Suprapubic skin (tissue), 4 donors: Measurements from ENCODE around the gene NEUROD2. TPM values are rescaled to one million over a fixed set of nuclear protein-coding genes. Genes with fewer than 3 reads are reported as not detected.

ENCODE experiments used
- DNase-seq, 2 donors: peaks; one replicate each; pipeline ENCODE4 v3.0.0-alpha.2; 2019; ENCODE audit warnings: low spot score in 2 of 2
- H3K27ac ChIP-seq: fragments of 200-600 bp; sonication (generic); one replicate; pipeline ENCODE4 v1.5.1; 2019
- H3K27me3 ChIP-seq: fragments of 200-600 bp; sonication (generic); one replicate; pipeline ENCODE4 v1.5.1; 2019
- H3K36me3 ChIP-seq: fragments of 200-600 bp; sonication (generic); one replicate; pipeline ENCODE4 v1.5.1; 2019
- H3K4me1 ChIP-seq: fragments of 200-600 bp; sonication (generic); one replicate; pipeline ENCODE4 v1.5.1; 2019
- H3K4me3 ChIP-seq: fragments of 200-600 bp; sonication (generic); one replicate; pipeline ENCODE4 v1.5.1; 2019; ENCODE audit warnings: mild to moderate bottlenecking
- H3K9me3 ChIP-seq: fragments of 200-600 bp; sonication (generic); one replicate; pipeline ENCODE4 v1.5.1; 2019
- EP300 ChIP-seq: sonication (generic); formaldehyde crosslinking; IDR thresholded peaks from one replicate; pipeline ENCODE4 v1.6.1; 2017; ENCODE audit warnings: antibody characterized with exemption
- POLR2A ChIP-seq, 2 donors: fragments of 450-650 bp; IDR thresholded peaks; one replicate each; pipeline ENCODE4 v1.6.1; 2017; ENCODE audit warnings: antibody characterized with exemption in 2 of 2, mild to moderate bottlenecking in 2 of 2, moderate library complexity in 2 of 2
- POLR2AphosphoS5 ChIP-seq, 3 donors: sonication (generic); formaldehyde crosslinking; IDR thresholded peaks; one replicate each; pipeline ENCODE4 v1.6.1; 2017; ENCODE audit warnings: antibody characterized with exemption in 3 of 3
- WGBS: methylation state at CpG from one replicate; pipeline ENCODE4 v1.1.5; 2018; 5-methylcytosine and 5-hydroxymethylcytosine counted together
- total RNA-seq, 4 donors: library from RNA; depleted of rRNA; stranded (reverse); fragments of >200 nt; gene quantifications; one replicate each; pipeline ENCODE4 v1.1.0, GENCODE V29; 2016
- TF ChIP-seq, protein P1 (sequence below), 2 donors: fragments of 200-600 bp in 1 of 2; fragments of 450-650 bp in 1 of 2; sonication (generic) in 1 of 2; IDR thresholded peaks; one replicate each; pipeline ENCODE4 v1.5.1; 2016 to 2019; ENCODE audit warnings: antibody characterized with exemption in 2 of 2, mild to moderate bottlenecking in 1 of 2, moderate library complexity in 1 of 2

The NEUROD2 gene
- total RNA-seq, 4 donors from 2014 or later, result not detected

DNA sequence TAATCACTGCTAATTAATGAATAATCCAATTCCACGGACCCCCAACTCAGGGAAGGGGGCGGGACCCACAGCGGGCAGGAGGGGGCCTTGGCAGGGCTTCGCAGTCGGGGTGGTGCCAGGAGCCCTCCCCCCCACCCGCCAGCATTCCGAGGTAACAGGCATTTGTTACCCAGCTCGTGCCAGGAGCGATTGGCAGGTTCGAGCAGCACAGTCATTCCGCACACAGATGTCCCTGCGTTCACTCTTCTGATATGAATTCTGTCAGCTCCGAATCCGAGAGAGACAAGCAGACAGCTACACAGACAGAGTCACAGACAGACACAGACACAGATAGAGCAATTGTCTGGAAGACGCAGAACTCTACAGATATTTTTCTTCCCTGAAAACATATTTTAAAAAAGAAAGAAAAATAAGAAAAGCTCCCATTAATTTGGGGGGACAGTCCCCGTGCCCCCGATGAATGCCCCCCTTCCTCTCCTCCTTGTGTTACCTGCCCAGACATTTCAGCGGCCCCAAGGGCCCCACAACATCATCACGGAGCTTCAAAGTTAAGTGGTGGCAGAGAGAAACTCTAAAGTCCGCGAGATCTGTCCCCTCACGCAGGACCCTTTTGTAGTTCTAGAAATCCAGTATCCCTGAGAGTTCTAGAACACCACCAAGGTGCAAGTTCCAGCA is 10.2 kb downstream of the NEUROD2 start:
- H3K27ac ChIP-seq, result no peak overlapping the region
- H3K9me3 ChIP-seq, result no peaks in the 10 kb centered on the region
- no peak for DNase-seq
- H3K36me3 ChIP-seq, result no peaks in the 10 kb centered on the region
- H3K4me3 ChIP-seq, result no peak overlapping the region
- 8% methylated on average over 21 of the region's 22 CpGs for WGBS
- H3K4me1 ChIP-seq, result peaks cover 38% of the 10 kb centered on the region
- H3K27me3 ChIP-seq, result peaks cover 95% of the 10 kb centered on the region
- TF ChIP-seq POLR2AphosphoS5 (IDR thresholded peaks at IDR 0.05) (no peak), EP300 (no peak), POLR2A (IDR thresholded peaks at IDR 0.05) (no peak)
- TF ChIP-seq, protein P1, sequence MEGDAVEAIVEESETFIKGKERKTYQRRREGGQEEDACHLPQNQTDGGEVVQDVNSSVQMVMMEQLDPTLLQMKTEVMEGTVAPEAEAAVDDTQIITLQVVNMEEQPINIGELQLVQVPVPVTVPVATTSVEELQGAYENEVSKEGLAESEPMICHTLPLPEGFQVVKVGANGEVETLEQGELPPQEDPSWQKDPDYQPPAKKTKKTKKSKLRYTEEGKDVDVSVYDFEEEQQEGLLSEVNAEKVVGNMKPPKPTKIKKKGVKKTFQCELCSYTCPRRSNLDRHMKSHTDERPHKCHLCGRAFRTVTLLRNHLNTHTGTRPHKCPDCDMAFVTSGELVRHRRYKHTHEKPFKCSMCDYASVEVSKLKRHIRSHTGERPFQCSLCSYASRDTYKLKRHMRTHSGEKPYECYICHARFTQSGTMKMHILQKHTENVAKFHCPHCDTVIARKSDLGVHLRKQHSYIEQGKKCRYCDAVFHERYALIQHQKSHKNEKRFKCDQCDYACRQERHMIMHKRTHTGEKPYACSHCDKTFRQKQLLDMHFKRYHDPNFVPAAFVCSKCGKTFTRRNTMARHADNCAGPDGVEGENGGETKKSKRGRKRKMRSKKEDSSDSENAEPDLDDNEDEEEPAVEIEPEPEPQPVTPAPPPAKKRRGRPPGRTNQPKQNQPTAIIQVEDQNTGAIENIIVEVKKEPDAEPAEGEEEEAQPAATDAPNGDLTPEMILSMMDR (IDR thresholded peaks at IDR 0.05), result no peak

DNA sequence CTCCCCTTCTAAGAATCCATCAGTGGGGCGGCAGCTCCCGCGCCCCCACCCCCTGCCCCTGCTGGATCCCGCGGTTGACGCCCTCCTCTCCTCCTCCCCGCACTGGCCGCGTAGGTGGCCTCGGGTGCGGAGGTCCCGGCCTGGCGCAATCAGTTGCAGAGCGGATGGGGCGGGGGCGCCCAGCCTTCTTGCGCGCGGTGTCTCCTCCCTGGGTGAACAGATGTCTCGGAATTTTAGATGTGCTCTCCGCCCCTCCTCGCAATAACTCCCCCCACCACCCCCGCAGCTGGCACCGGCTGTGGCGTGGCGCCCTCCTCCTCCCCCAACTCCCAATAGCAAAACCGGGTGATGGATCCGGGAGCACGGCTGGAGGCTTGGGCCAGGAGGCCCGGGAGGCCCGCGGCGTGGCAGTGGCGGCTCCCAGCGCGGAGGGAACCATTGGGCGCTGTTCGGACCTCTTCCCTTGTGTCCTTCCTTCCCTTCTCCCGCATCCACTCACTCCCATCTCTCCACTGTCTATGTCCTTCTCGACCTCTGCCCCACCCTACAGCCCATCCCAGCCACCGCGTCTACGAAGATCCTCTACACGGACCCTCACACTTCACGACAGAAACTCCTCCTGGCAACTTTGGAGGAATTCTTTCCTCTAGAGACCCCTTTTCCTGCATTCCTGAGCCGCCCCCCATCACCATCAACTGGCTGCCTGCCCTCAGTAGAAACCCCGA is 11.0 kb downstream of the NEUROD2 start:
- H3K27ac ChIP-seq, result no peak overlapping the region
- 5% methylated on average over 39 of the region's 47 CpGs for WGBS
- H3K4me3 ChIP-seq, result no peak overlapping the region
- peaks cover 38% of the 10 kb centered on the region for H3K4me1 ChIP-seq
- no peaks in the 10 kb centered on the region for H3K36me3 ChIP-seq
- peaks cover 95% of the 10 kb centered on the region for H3K27me3 ChIP-seq
- TF ChIP-seq POLR2A (IDR thresholded peaks at IDR 0.05), result no peak
- TF ChIP-seq EP300, result no peak
- TF ChIP-seq POLR2AphosphoS5 (IDR thresholded peaks at IDR 0.05), result no peak
- TF ChIP-seq, protein P1 (IDR thresholded peaks at IDR 0.05), result no peak
- DNase-seq, result no peak
- H3K9me3 ChIP-seq, result no peaks in the 10 kb centered on the region

DNA sequence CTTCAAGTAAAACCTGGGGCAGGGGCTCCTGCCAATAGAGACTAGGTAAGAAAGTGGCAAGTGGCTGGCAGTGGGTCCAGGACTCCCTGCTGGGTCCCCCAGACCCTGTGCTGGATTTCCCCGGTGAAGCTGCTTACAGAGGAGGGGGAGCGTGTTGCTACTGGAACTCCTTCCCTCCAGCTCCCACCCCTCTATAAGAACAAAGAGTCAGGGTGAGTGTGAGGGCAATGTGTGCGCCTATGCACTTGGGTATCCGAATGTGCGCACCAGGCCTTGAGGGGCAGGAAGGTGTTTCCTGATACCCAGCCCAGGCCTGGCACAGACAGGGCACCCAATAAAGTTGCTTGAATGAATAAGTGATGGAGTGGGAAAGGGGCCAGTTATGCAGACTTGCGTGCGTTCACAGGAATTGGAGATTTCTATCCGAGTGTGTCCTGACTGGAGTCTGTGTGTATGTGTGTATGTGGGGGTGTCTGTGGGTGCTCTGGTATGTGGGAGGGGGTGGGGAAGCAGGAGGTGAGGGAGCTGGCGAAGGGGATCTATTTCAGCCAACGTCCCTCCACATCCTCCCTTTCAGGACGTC is 11.7 kb downstream of the NEUROD2 start:
- Histone ChIP-seq H3K4me1 (peaks cover 38% of the 10 kb centered on the region), H3K36me3 (no peaks in the 10 kb centered on the region), H3K4me3 (no peak overlapping the region), H3K27ac (no peak overlapping the region), H3K9me3 (no peaks in the 10 kb centered on the region), H3K27me3 (peaks cover 88% of the 10 kb centered on the region)
- TF ChIP-seq, protein P1 (IDR thresholded peaks at IDR 0.05), result no peak
- TF ChIP-seq EP300 (no peak), POLR2A (IDR thresholded peaks at IDR 0.05) (no peak), POLR2AphosphoS5 (IDR thresholded peaks at IDR 0.05) (no peak)
- DNase-seq, result no peak
- WGBS, result 20% methylated on average over 11 of the region's 11 CpGs

DNA sequence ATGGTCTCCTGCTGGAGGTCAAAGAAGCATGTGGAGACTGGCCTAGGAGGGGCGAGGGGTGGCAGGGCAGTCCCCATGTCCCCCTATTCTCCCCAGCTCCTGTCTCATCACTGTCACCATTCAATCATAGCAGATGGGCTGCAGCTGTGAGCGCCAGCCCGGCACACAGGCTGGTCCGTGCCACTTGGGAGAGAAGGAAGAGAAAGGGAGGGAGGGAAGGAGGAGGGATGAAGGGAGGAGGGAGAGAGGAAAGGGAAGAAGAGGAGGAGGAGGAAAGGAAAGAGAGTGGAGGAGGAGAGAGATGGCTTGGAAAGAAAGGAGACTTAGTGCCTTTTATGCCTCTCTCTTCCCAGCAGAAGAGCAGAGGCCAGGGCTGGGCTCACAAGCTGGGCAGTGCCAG is 12.4 kb downstream of the NEUROD2 start:
- no peak overlapping the region for H3K27ac ChIP-seq
- H3K9me3 ChIP-seq, result no peaks in the 10 kb centered on the region
- no peaks in the 10 kb centered on the region for H3K36me3 ChIP-seq
- no peak for TF ChIP-seq POLR2AphosphoS5 (IDR thresholded peaks at IDR 0.05)
- TF ChIP-seq, protein P1 (IDR thresholded peaks at IDR 0.05), result no peak
- no peak for TF ChIP-seq EP300
- TF ChIP-seq POLR2A (IDR thresholded peaks at IDR 0.05), result no peak
- no peak overlapping the region for H3K4me3 ChIP-seq
- peaks cover 37% of the 10 kb centered on the region for H3K4me1 ChIP-seq
- no peak for DNase-seq
- WGBS, result 11% methylated on average over 4 of the region's 4 CpGs
- H3K27me3 ChIP-seq, result peaks cover 80% of the 10 kb centered on the region

DNA sequence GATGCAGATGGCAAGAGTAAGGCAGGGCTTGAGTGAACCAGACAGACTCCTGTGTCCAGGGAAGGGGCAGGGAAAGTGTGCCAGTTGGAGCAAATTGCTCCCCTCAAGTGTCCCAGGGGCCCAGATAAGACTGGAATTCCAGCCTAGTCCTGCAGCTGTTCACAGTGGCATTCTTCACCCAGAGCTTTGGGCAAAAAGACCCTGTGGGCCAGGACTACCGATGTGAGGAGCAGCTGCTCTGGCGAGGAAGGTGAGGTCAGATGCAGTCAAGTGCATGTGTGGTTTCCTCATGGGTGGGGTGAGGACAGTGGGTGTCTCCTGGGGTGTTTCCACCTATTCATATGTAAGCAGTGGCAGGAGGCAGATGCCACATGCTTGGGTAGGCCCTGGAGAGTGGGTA is 14.3 kb downstream of the NEUROD2 start:
- TF ChIP-seq EP300, result no peak
- TF ChIP-seq, protein P1 (IDR thresholded peaks at IDR 0.05), result no peak
- no peak for TF ChIP-seq POLR2AphosphoS5 (IDR thresholded peaks at IDR 0.05)
- no peak for TF ChIP-seq POLR2A (IDR thresholded peaks at IDR 0.05)
- no peak overlapping the region for H3K4me3 ChIP-seq
- WGBS, result 77% methylated on average over 2 of the region's 2 CpGs
- peaks cover 61% of the 10 kb centered on the region for H3K27me3 ChIP-seq
- no peak overlapping the region for H3K27ac ChIP-seq
- no peaks in the 10 kb centered on the region for H3K9me3 ChIP-seq
- H3K4me1 ChIP-seq, result peaks cover 18% of the 10 kb centered on the region
- DNase-seq, result no peak
- no peaks in the 10 kb centered on the region for H3K36me3 ChIP-seq
